HG03439 (cell line): ENCODE results near the gene ETNK2.

Source experiments
- ATAC-seq: cut with Tn5 transposase; IDR thresholded peaks from one replicate; pipeline ENCODE4 v1.9.1; 2021; ENCODE audit warnings: mild to moderate bottlenecking, moderate library complexity; ENCODE audit not compliant: unreplicated experiment

Gene ETNK2

DNA sequence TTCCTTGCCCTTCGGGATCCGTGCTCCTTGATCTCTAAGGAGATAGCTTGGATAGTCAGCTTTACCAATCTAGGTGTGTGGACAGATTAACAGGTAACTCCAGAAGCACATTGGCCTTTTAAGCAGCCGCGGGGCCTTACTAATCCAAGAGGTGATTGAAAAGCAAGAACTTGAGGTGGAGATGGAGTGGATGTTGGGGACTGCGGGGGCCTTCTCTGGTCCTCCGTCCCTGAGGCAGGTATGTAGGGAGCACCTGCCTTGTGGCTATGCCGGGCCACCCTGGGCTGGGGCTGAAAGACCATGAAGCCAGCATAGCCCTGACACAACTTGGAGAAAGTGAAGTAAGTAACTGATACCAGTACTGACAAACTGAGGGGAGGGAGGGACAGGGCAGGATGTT lies 68.4 kb downstream of the ETNK2 start:
- ATAC-seq = no peak

DNA sequence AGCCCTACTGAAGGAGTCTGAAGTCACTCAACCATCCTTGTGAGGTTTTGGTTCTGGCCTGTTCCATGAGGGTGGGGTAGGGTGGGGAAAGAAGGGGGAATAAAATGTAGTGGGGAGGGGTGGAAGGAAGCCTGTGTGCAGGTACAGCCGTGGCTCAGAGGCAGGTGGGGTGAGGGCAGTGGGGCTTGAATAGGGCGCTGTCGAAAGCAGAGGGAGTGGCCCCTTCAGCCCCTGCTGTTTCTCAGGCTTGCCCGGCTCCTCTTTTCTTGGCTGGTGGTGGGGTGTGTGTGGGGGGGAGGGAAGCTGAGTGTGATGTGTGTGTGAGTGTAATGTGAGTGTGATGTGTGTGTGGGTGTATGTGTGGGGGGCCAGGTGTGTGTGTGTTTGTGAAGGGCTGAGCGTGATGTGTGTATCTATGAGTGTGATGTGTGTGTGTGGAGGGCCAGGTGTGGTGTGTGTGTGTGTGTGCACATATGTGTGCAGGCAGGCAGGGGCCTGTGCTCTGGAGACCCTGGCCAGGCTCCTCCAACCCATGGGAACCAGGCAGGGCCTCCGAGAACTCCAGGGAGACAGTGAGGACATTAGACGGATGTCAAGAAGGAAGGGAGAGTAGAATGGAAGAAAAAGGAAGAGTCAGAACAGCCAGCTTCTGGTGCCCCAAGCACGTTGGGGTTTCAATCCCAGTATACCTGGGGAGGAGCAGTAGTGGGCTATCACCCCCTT lies 69.9 kb downstream of the ETNK2 start:
- ATAC-seq = no peak

DNA sequence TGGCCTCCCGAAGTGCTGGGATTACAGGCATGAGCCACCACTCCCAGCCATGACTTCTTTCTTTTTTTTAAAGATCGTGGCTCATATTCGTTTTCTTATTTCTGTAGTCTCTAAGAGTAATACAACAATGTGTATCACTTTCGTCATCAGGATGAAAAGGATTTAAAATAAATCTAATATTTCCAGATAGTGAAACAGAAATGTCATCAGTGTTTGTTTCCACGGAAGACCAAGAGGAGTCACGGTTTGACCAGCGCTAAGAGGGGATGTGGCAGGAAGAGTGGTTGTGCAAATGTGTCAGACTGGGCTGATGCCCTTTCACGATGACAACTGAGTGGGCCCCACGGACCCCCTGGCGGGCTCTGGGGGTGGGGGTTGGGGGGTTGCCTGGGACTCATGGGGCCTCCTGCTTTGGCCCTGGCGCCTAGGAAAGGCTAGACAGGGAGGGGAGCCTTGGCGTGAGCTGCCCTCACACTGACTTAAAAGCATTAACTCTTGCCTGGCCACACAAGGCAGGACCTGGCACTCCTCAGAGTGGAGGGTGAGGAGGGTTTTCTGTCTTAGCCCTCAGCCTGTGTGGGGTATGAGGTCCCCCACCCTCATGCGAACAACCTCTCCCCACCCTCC lies 70.6 kb downstream of the ETNK2 start:
- ATAC-seq = no peak
